Hepatocyte (in vitro differentiated cells): ENCODE results near the gene BMAL1. TPM values are rescaled to one million over a fixed set of nuclear protein-coding genes. Genes with fewer than 3 reads are reported as not detected.

Experiments
- DNase-seq: peaks from one replicate; pipeline ENCODE4 v3.0.0-alpha.2; 2016; ENCODE audit warnings: low spot score
- H2AFZ ChIP-seq: fragments of 200-600 bp; sonication (generic); 2 replicates; pipeline ENCODE4 v1.6.0; 2016; ENCODE audit warnings: antibody characterized with exemption, mild to moderate bottlenecking
- H3K27ac ChIP-seq: fragments of 200-600 bp; sonication (generic); 2 replicates; pipeline ENCODE4 v1.5.1; 2016; ENCODE audit warnings: mild to moderate bottlenecking
- H3K27me3 ChIP-seq: fragments of 200-600 bp; sonication (generic); 2 replicates; pipeline ENCODE4 v1.6.1; 2016
- H3K36me3 ChIP-seq: fragments of 200-600 bp; sonication (generic); replicated peaks from 2 replicates; pipeline ENCODE4 v1.5.1; 2016; ENCODE audit warnings: low read depth; ENCODE audit not compliant: insufficient read depth
- H3K4me1 ChIP-seq: fragments of 200-600 bp; sonication (generic); 2 replicates; pipeline ENCODE4 v1.5.1; 2016; ENCODE audit warnings: mild to moderate bottlenecking, moderate library complexity; ENCODE audit not compliant: insufficient read depth
- H3K4me2 ChIP-seq: fragments of 200-600 bp; sonication (generic); 2 replicates; pipeline ENCODE4 v1.6.0; 2016
- H3K4me3 ChIP-seq: fragments of 200-600 bp; sonication (generic); 2 replicates; pipeline ENCODE4 v1.5.1; 2016; ENCODE audit warnings: mild to moderate bottlenecking
- H3K79me2 ChIP-seq: fragments of 200-600 bp; sonication (generic); 2 replicates; pipeline ENCODE4 v1.6.0; 2017; ENCODE audit warnings: mild to moderate bottlenecking
- H3K9me2 ChIP-seq: fragments of 200-600 bp; sonication (generic); replicated peaks from 2 replicates; pipeline ENCODE4 v1.6.0; 2017; ENCODE audit warnings: mild to moderate bottlenecking; ENCODE audit not compliant: insufficient read depth
- H3K9me3 ChIP-seq: fragments of 200-600 bp; sonication (generic); 2 replicates; pipeline ENCODE4 v1.5.1; 2016; ENCODE audit warnings: low read depth, mild to moderate bottlenecking
- H4K20me1 ChIP-seq: fragments of 200-600 bp; sonication (generic); 2 replicates; pipeline ENCODE4 v1.6.0; 2016; ENCODE audit warnings: mild to moderate bottlenecking; ENCODE audit not compliant: insufficient read depth, poor library complexity, severe bottlenecking
- EZH2 ChIP-seq: fragments of 200-600 bp; sonication (generic); IDR thresholded peaks from 2 replicates; pipeline ENCODE4 v1.6.1; 2016; ENCODE audit warnings: antibody characterized with exemption, mild to moderate bottlenecking, borderline replicate concordance
- EZH2phosphoT487 ChIP-seq: fragments of 200-600 bp; sonication (generic); IDR thresholded peaks from one replicate; pipeline ENCODE4 v1.6.1; 2018; ENCODE audit warnings: antibody characterized with exemption, mild to moderate bottlenecking, low read depth, moderate library complexity; ENCODE audit not compliant: unreplicated experiment, severe bottlenecking
- WGBS: methylation state at CpG from one replicate; pipeline ENCODE4 v1.1.6; 2016; ENCODE audit warnings: low lambda C conversion rate; ENCODE audit errors: missing lambda C conversion rate; 5-methylcytosine and 5-hydroxymethylcytosine counted together
- polyA plus RNA-seq: library from polyadenylated mRNA; unstranded; fragments of >200 nt; fragmentation: Nextera tagmentation; extraction: Ambion mirVana; gene quantifications from 2 replicates; pipeline ENCODE4 v1.2.1, GENCODE V29; 2016
- total RNA-seq: library from RNA; depleted of rRNA; stranded (reverse); fragments of >200 nt; gene quantifications from 2 replicates; pipeline ENCODE4 v1.2.3, GENCODE V29; 2014
- TF ChIP-seq, protein P1 (sequence below): fragments of 200-600 bp; sonication (generic); IDR thresholded peaks from 2 replicates; pipeline ENCODE4 v1.5.1; 2016; ENCODE audit warnings: antibody characterized with exemption, mild to moderate bottlenecking; ENCODE audit not compliant: poor library complexity

BMAL1 gene
- total RNA-seq (8.7 and 19.3 TPM in 2 replicates), polyA plus RNA-seq (6.1 and 12.7 TPM in 2 replicates)

DNA sequence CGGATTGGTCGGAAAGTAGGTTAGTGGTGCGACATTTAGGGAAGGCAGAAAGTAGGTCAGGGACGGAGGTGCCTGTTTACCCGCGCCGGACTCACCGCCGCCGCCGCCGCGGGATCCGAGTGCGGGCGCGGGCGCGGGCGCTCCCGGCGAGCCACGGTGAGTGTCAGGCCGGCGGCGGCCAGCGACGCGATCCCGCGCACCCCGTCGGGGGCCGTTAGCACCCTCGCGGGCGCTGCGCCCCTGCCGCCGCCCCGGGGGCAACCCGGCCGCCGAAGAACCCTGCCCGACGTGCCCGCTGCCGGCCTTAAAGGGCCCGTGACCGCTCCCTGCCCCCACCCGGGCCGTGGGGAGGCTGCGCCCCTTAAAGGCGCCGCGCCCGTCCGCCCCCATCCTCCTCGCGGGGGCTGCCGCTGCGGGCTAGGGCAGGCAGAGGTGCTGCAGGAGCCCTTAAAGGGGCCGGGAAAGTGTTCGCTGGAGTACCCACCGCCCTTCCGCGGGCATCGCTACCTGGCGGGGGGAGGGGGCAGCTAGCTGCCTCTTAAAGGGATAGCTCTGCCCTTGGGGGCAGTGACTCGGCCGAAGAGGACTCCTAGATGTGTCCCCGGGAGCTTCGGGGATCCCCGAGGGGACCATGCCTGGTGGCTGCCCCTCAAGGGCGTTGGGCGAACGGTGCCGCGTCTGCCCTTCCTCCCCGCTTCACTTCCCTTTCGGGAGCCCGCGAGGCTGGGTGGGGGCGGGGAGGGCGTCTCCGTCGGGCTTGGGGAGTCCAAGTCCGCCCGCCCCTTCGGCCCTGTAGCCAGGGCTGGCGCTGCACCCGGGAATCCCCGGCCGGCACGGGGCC is at the start of gene BMAL1:
TSS of gene BMAL1 (plus strand) at position 23 of the 841 bp plus-strand sequence. CDS start 76,519 bp downstream, outside the sequence.
- no peaks in the 10 kb centered on the region for H3K9me2 ChIP-seq
- H3K4me3 ChIP-seq: peak within 1 kb of the TSS; percentile 95
- no peaks in the 10 kb centered on the region for H3K36me3 ChIP-seq
- peak; percentile 54 for DNase-seq
- TF ChIP-seq EZH2phosphoT487 (peak; percentile 17), EZH2 (no peak)
- H2AFZ ChIP-seq: peak within 1 kb of the TSS; percentile 95
- H4K20me1 ChIP-seq: peaks cover 16% of the 10 kb centered on the region
- peak within 1 kb of the TSS; percentile 97 for H3K4me2 ChIP-seq
- no peaks in the 10 kb centered on the region for H3K9me3 ChIP-seq
- WGBS: under 1% methylated on average over 53 of the region's 95 CpGs
- H3K27ac ChIP-seq: peak within 1 kb of the TSS; percentile 40
- H3K79me2 ChIP-seq: peaks cover 9% of the 10 kb centered on the region
- peaks cover 63% of the 10 kb centered on the region for H3K27me3 ChIP-seq
- H3K4me1 ChIP-seq: peaks cover 7% of the 10 kb centered on the region

DNA sequence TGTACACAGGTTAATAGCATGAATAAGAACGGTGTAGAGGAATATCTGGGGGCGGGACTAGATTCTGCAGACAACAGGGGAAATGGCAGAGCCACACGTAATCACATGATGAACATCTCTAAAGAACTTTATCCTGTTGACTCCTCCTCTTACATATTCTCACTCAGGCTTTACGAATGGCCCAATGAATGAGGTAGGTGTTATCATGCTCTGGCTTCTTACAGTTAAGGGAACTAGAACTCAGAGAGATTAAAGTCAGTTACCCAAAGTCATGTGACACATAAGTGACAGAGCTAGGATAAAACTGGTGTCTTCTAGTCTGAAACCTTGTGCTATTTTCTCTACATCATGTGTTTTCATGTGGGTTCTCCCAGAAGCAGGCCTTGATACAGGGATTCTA is 49.0 kb upstream of the BMAL1 start:
- H2AFZ ChIP-seq: no peak overlapping the region
- 78% methylated on average over 4 of the region's 4 CpGs for WGBS
- H3K4me1 ChIP-seq: no peaks in the 10 kb centered on the region
- H3K27me3 ChIP-seq: peaks cover 9% of the 10 kb centered on the region
- H4K20me1 ChIP-seq: no peaks in the 10 kb centered on the region
- no peak overlapping the region for H3K4me2 ChIP-seq
- TF ChIP-seq, protein P1, sequence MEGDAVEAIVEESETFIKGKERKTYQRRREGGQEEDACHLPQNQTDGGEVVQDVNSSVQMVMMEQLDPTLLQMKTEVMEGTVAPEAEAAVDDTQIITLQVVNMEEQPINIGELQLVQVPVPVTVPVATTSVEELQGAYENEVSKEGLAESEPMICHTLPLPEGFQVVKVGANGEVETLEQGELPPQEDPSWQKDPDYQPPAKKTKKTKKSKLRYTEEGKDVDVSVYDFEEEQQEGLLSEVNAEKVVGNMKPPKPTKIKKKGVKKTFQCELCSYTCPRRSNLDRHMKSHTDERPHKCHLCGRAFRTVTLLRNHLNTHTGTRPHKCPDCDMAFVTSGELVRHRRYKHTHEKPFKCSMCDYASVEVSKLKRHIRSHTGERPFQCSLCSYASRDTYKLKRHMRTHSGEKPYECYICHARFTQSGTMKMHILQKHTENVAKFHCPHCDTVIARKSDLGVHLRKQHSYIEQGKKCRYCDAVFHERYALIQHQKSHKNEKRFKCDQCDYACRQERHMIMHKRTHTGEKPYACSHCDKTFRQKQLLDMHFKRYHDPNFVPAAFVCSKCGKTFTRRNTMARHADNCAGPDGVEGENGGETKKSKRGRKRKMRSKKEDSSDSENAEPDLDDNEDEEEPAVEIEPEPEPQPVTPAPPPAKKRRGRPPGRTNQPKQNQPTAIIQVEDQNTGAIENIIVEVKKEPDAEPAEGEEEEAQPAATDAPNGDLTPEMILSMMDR: no peak
- TF ChIP-seq EZH2phosphoT487: no peak
- no peak for TF ChIP-seq EZH2
- no peak overlapping the region for H3K4me3 ChIP-seq
- no peaks in the 10 kb centered on the region for H3K9me2 ChIP-seq
- H3K79me2 ChIP-seq: no peaks in the 10 kb centered on the region
- H3K27ac ChIP-seq: no peak overlapping the region
- no peaks in the 10 kb centered on the region for H3K9me3 ChIP-seq
- no peaks in the 10 kb centered on the region for H3K36me3 ChIP-seq
- no peak for DNase-seq

DNA sequence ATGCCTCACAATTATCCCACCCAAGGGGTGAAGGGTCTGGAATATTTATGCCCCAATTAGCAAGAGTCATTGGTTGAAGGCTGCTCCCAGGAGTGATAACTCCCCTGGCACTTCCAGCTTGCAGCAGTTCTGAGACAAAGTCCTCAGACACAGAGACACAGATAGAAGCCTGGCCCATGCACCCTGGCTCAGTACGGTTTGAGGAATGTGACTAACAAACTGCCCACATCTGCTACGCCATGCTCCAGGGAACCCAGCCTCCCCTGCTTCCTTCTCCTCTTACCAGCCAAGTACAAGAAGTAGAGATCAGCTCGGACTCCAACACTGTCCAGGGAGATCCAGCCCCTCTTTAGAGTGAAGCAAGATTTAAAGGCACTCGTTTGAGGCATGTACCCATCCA is 48.5 kb upstream of the BMAL1 start:
- no peak overlapping the region for H3K4me3 ChIP-seq
- H3K79me2 ChIP-seq: no peaks in the 10 kb centered on the region
- no peaks in the 10 kb centered on the region for H3K9me3 ChIP-seq
- no peak overlapping the region for H3K4me2 ChIP-seq
- WGBS: 80% methylated on average over 4 of the region's 4 CpGs
- H3K9me2 ChIP-seq: no peaks in the 10 kb centered on the region
- no peaks in the 10 kb centered on the region for H3K36me3 ChIP-seq
- H3K27me3 ChIP-seq: peaks cover 10% of the 10 kb centered on the region
- H4K20me1 ChIP-seq: no peaks in the 10 kb centered on the region
- H3K4me1 ChIP-seq: no peaks in the 10 kb centered on the region
- H3K27ac ChIP-seq: no peak overlapping the region
- TF ChIP-seq EZH2phosphoT487 (no peak), EZH2 (no peak)
- TF ChIP-seq, protein P1: no peak
- no peak overlapping the region for H2AFZ ChIP-seq
- DNase-seq: no peak

DNA sequence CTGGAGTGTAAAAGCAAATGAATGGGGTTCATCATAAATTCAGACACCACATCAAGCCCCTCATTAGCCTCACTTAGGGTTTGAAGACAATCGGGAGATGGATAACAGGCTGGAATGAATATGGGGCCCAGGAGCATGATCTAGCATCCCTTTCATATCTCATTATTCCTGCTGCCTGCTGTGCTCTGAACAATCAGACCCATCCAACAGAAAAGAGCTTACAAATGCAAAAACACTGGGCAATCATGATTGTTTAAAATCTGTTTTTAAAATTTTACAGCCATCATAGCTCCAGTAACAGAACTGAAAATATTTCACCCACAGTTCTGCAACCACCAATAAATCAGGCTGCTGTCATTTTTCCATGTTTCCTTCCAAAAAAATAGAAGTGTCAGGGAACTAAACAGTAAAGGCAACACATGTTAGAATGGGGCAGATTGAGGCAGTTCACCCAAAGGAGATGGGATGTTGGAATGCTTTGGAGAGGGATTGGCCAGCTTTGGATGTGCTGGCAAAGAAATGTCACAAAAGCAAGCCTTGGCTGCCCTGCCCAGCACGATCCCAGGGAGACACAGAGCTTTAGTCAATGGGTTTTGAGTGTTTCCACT is 47.8 kb upstream of the BMAL1 start:
- no peak overlapping the region for H3K27ac ChIP-seq
- H3K9me3 ChIP-seq: no peaks in the 10 kb centered on the region
- no peaks in the 10 kb centered on the region for H3K36me3 ChIP-seq
- no peak overlapping the region for H2AFZ ChIP-seq
- H3K27me3 ChIP-seq: peaks cover 10% of the 10 kb centered on the region
- WGBS: 61% methylated on average over 2 of the region's 2 CpGs
- no peak for DNase-seq
- H3K4me2 ChIP-seq: no peak overlapping the region
- TF ChIP-seq, protein P1: no peak
- TF ChIP-seq EZH2 (no peak), EZH2phosphoT487 (no peak)
- H3K4me1 ChIP-seq: no peaks in the 10 kb centered on the region
- H3K79me2 ChIP-seq: no peaks in the 10 kb centered on the region
- no peak overlapping the region for H3K4me3 ChIP-seq
- H4K20me1 ChIP-seq: no peaks in the 10 kb centered on the region
- no peaks in the 10 kb centered on the region for H3K9me2 ChIP-seq
